Panc1 (cell line): ENCODE results near the gene LYSMD4. TPM values are rescaled to one million over a fixed set of nuclear protein-coding genes. Genes with fewer than 3 reads are reported as not detected.

Experiments used
- ATAC-seq: fragments of 200-7000 bp; cut with Tn5 transposase; 2 replicates; pipeline ENCODE4 v1.9.1; 2020; ENCODE audit warnings: mild to moderate bottlenecking, moderate library complexity
- BruUV-seq: library from RNA; stranded (reverse); fragments of 400-500 nt; replicated peaks from 2 replicates; lab custom pipeline; 2021; lab: Mats Ljungman, UMichigan
- CTCF ChIA-PET: fragments of 300-600 bp; sonication (Branson Sonifier 250); formaldehyde crosslinking; loops from one replicate; lab custom pipeline; 2022; ENCODE audit warnings: antibody characterized with exemption; lab: Charles Lee
- POLR2A ChIA-PET: fragments of 300-600 bp; sonication (Branson Sonifier 250); formaldehyde crosslinking; loops from one replicate; lab custom pipeline; 2022; ENCODE audit warnings: antibody characterized with exemption; lab: Charles Lee
- DNase-seq: peaks from one replicate; pipeline ENCODE4 v3.0.0-alpha.2; 2010; ENCODE audit warnings: low read depth, low spot score
- H3K27ac ChIP-seq: 2 replicates; pipeline ENCODE4 v1.5.1; 2011; ENCODE audit warnings: mild to moderate bottlenecking, low read length, inconsistent platforms
- H3K27me3 ChIP-seq: fragments of 200-500 bp; sonication (Bioruptor generic); 2 replicates; pipeline ENCODE4 v1.6.0; 2014; ENCODE audit warnings: low read length, inconsistent platforms; ENCODE audit not compliant: control insufficient read depth, insufficient read depth
- H3K36me3 ChIP-seq: fragments of 200-500 bp; sonication (Bioruptor generic); 2 replicates; pipeline ENCODE4 v1.5.1; 2014; ENCODE audit warnings: inconsistent platforms, mild to moderate bottlenecking, low read length, moderate library complexity; ENCODE audit not compliant: control insufficient read depth, insufficient read depth
- H3K4me1 ChIP-seq: 2 replicates; pipeline ENCODE4 v1.5.1; 2011; ENCODE audit warnings: inconsistent platforms, mild to moderate bottlenecking, low read length, moderate library complexity; ENCODE audit not compliant: control insufficient read depth, insufficient read depth
- H3K4me3 ChIP-seq, 2 experiments: 2 replicates each; pipeline ENCODE4 v1.5.1; 2011 to 2012; ENCODE audit warnings: low read depth in 2 of 2, low read length in 2 of 2, mild to moderate bottlenecking in 2 of 2, inconsistent platforms in 1 of 2, moderate library complexity in 1 of 2
- H3K9me3 ChIP-seq: fragments of 200-500 bp; sonication (Bioruptor generic); 2 replicates; pipeline ENCODE4 v1.5.1; 2014; ENCODE audit warnings: low read depth, mild to moderate bottlenecking, inconsistent platforms, low read length, moderate library complexity; ENCODE audit not compliant: control insufficient read depth, insufficient read depth
- POLR2AphosphoS5 ChIP-seq: IDR thresholded peaks from 2 replicates; pipeline ENCODE4 v1.6.1; 2012; ENCODE audit warnings: mild to moderate bottlenecking, low read depth, low read length, moderate library complexity
- SIN3A ChIP-seq: IDR thresholded peaks from 2 replicates; pipeline ENCODE4 v1.6.1; 2012; ENCODE audit warnings: low read depth, mild to moderate bottlenecking, low read length, moderate library complexity, borderline replicate concordance; ENCODE audit not compliant: insufficient read depth
- TCF7L2 ChIP-seq: IDR thresholded peaks from 2 replicates; pipeline ENCODE4 v1.6.1; 2011; ENCODE audit warnings: mild to moderate bottlenecking, low read depth, low read length, inconsistent platforms
- in situ Hi-C: cut with HindIII; loops from 2 replicates; pipeline ENCODE4 v1.10.0; 2016; ENCODE audit warnings: low sequenced_read_pairs, low pct_unique_long_range_greater_than_20kb
- intact Hi-C: fragments of 100-400 bp; cut with micrococcal nuclease; formaldehyde crosslinking; loops from one replicate; pipeline ENCODE4 v1.10.0; 2022; ENCODE audit not compliant: unreplicated experiment
- total RNA-seq: library from RNA; stranded (reverse); gene quantifications from one replicate; pipeline ENCODE4 v1.2.1, GENCODE V29; 2021; ENCODE audit not compliant: unreplicated experiment
- TF ChIP-seq, protein P1 (sequence below), 2 experiments: IDR thresholded peaks; 2 replicates each; pipeline ENCODE4 v1.6.1; 2011 to 2012; ENCODE audit warnings: low read depth in 2 of 2, control low read depth in 1 of 2, low read length in 1 of 2, mild to moderate bottlenecking in 1 of 2, moderate library complexity in 1 of 2; ENCODE audit not compliant: insufficient read depth in 1 of 2
- TF ChIP-seq, protein P2 (sequence below): fragments of 450-650 bp; IDR thresholded peaks from 2 replicates; pipeline ENCODE4 v1.5.1; 2017; ENCODE audit warnings: mild to moderate bottlenecking

LYSMD4 gene
- total RNA-seq, 1 experiment from 2014 or later = 8.9 TPM

DNA sequence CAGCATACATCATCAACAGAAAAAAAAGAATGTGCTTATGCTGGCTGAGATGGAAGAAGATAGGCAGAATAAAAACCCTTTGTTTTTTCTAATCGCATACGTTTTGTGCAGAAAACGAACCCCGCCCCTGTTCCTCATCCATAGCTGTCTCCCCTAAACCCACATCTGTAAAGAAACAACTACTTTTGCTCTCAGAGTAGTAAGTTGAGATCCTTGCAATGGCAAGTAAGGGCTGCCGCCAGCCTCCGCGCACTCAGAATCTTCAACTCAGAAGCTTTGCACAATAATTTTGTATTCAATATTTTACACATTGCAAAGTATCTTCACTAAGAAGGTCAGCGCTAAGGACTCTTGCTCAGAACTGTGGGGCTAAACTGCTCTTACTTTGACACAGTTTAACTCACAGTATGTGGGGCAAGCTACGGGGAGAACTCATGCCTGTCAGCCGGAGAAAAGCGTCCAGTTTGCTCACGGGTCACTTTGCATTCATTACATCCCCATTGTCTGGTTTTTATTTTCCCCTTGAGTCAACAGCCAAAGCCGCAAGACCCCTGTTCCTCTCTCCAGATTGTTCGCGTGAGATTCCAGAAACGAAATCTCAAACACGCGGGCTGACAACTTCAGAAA is 1.0 kb downstream of the LYSMD4 start:
- TF ChIP-seq SIN3A = no peak
- no peak for TF ChIP-seq POLR2AphosphoS5
- TF ChIP-seq TCF7L2 = no peak
- TF ChIP-seq, protein P1, sequence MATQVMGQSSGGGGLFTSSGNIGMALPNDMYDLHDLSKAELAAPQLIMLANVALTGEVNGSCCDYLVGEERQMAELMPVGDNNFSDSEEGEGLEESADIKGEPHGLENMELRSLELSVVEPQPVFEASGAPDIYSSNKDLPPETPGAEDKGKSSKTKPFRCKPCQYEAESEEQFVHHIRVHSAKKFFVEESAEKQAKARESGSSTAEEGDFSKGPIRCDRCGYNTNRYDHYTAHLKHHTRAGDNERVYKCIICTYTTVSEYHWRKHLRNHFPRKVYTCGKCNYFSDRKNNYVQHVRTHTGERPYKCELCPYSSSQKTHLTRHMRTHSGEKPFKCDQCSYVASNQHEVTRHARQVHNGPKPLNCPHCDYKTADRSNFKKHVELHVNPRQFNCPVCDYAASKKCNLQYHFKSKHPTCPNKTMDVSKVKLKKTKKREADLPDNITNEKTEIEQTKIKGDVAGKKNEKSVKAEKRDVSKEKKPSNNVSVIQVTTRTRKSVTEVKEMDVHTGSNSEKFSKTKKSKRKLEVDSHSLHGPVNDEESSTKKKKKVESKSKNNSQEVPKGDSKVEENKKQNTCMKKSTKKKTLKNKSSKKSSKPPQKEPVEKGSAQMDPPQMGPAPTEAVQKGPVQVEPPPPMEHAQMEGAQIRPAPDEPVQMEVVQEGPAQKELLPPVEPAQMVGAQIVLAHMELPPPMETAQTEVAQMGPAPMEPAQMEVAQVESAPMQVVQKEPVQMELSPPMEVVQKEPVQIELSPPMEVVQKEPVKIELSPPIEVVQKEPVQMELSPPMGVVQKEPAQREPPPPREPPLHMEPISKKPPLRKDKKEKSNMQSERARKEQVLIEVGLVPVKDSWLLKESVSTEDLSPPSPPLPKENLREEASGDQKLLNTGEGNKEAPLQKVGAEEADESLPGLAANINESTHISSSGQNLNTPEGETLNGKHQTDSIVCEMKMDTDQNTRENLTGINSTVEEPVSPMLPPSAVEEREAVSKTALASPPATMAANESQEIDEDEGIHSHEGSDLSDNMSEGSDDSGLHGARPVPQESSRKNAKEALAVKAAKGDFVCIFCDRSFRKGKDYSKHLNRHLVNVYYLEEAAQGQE (IDR thresholded peaks at IDR 0.05; ENCODE audit: insufficient read depth in 1 of 2, low read depth in 2 of 2, low read length in 1 of 2) = no peak
- TF ChIP-seq, protein P2, sequence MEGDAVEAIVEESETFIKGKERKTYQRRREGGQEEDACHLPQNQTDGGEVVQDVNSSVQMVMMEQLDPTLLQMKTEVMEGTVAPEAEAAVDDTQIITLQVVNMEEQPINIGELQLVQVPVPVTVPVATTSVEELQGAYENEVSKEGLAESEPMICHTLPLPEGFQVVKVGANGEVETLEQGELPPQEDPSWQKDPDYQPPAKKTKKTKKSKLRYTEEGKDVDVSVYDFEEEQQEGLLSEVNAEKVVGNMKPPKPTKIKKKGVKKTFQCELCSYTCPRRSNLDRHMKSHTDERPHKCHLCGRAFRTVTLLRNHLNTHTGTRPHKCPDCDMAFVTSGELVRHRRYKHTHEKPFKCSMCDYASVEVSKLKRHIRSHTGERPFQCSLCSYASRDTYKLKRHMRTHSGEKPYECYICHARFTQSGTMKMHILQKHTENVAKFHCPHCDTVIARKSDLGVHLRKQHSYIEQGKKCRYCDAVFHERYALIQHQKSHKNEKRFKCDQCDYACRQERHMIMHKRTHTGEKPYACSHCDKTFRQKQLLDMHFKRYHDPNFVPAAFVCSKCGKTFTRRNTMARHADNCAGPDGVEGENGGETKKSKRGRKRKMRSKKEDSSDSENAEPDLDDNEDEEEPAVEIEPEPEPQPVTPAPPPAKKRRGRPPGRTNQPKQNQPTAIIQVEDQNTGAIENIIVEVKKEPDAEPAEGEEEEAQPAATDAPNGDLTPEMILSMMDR = no peak
- POLR2A ChIA-PET = no interaction called here

DNA sequence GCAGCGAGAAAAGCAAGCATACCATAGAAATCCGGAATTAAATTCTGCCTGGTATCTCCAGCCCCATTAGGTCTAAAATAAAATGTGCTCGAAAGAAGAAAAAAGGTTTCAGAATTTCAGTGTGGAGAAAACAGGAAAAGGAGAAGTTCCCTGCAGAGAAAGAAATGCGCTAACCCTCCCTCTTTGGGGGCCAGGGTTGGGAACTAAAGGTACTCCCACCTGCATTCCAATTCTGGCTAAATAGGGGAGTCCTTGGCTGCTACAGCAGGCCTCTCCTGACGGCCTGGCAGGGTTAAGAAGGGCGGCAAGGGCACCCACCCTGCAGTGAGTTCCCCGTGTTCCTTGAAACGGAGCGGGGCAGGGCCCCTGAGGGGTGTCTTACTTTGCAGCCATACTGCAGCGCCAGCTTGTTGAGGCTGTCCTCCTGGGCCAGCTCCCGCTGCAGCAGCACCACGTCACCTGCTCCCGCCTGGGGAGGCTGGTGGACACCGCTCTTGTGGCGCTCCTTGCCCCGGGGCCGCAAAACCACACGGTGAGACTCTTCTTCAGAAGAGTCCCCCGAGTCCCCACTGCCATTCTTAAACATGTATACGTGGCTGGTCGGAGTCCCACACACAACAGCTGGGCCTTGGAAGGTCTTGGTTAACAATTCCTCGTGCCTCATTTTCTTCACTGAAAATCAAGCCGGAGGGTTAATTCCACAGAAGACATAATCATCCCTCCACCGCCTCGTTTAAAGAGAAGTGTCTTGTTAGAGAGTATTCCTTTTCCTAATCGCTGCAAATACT is 1.7 kb downstream of the LYSMD4 start:
- POLR2A ChIA-PET = no interaction called here
- ATAC-seq = no peak
- no peak for DNase-seq
- Histone ChIP-seq H3K4me3 (no peak overlapping the region; a peak in 1 of 4 replicates), H3K9me3 (no peaks in the 10 kb centered on the region), H3K36me3 (no peaks in the 10 kb centered on the region), H3K27me3 (no peaks in the 10 kb centered on the region), H3K27ac (no peak overlapping the region), H3K4me1 (peaks cover 5% of the 10 kb centered on the region; the same call in 1 of the 2 replicates)
- intact Hi-C loops = no loop called here
- TF ChIP-seq TCF7L2 (no peak), SIN3A (no peak), POLR2AphosphoS5 (no peak)
- TF ChIP-seq, protein P1 (IDR thresholded peaks at IDR 0.05; ENCODE audit: insufficient read depth in 1 of 2, low read depth in 2 of 2, low read length in 1 of 2) = no peak
- TF ChIP-seq, protein P2 = no peak
- in situ Hi-C loops = no loop called here
- CTCF ChIA-PET = no interaction called here
- no TSS peak for BruUV-seq

More for the DNA sequence above, 1.0 kb downstream of the LYSMD4 start:
- in situ Hi-C loops (no loop called here), intact Hi-C loops (no loop called here)
- H3K4me1 ChIP-seq = peaks cover 5% of the 10 kb centered on the region; the same call in 1 of the 2 replicates
- BruUV-seq = TSS peak; percentile 67
- CTCF ChIA-PET = no interaction called here
- no peak for DNase-seq
- no peaks in the 10 kb centered on the region for H3K36me3 ChIP-seq
- ATAC-seq = no peak
- H3K9me3 ChIP-seq = no peaks in the 10 kb centered on the region
- peak overlapping the region; percentile 72 for H3K4me3 ChIP-seq
- H3K27ac ChIP-seq = peak overlapping the region; percentile 72
- no peaks in the 10 kb centered on the region for H3K27me3 ChIP-seq
